ENCODE results near the gene TP53BP2. TPM values are rescaled to one million over a fixed set of nuclear protein-coding genes. Genes with fewer than 3 reads are reported as not detected.
"Not testable (repeated sequence)": the region's sequence is repeated elsewhere in the genome, so short reads cannot be mapped to it uniquely, and the experiment has no call there.

Gene TP53BP2
- total RNA-seq, 1 donor from 2014 or later = 22.1 TPM

DNA sequence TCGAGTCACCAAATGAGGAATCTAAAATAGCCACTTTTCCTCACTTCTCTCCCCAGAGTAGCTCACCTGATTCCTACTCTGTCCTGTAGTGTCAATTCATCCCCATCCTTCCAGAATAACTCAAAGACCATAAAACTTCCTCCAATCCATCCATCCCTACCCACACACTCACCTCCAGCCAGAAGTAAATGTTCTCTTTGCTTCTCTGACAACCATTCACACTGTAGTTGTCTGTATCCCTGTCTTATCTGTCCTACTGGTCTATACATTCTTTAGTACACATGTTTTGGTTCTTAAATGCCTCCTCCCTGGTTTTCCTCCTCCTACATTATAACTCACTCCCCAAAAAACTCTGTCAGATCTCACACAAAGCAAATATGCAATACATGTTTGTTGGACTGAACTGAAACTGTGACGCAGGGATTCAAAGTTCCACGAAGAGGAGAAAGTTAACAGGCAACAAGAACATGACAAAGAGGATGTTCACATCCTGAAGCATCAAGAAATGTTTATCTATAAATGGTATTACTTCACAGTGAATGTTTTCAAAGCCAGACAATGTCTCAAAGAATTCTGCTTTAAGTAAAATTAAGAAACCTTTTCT is 11.0 kb downstream of the TP53BP2 start:
- intact Hi-C loops (cut with micrococcal nuclease) = no loop called here

DNA sequence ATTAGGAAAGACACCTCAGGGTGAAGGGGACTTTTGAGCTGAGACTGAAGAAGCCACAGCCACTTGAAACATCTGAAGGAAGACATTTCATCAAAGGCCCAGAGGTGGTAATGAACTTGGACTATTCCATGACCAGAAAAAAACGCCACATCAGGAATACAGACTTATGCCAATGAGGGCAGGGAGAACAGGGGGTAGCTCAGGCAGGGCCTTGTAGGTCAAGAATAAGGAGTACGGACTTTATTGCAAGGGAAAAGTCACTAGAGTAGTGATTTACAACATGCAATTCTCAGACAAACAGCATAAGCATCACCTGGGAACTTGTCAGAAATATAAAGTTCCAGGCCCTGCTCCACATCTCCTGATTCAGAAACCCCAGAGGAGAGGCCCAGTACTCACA is 11.8 kb downstream of the TP53BP2 start:
- ATAC-seq = no peak
- DNase-seq = no peak
- intact Hi-C loops (cut with micrococcal nuclease) = no loop called here

More for the DNA sequence above, 11.0 kb downstream of the TP53BP2 start:
- ATAC-seq (no peak), DNase-seq (no peak)

- ATAC-seq = peak; percentile 87
- DNase-seq = no peak
- intact Hi-C loops (cut with micrococcal nuclease) = no loop called here
Measured at GRCh38 chr1:223832637-223832943, 13.2 kb downstream of the TP53BP2 start.

- intact Hi-C loops (cut with micrococcal nuclease) = no loop called here
- DNase-seq (no peak), ATAC-seq (peak; percentile 6)
Measured at GRCh38 chr1:223831755-223832636, 13.8 kb downstream of the TP53BP2 start.

- intact Hi-C loops (cut with micrococcal nuclease) = no loop called here
- ATAC-seq = no peak
- no peak for DNase-seq
Measured at GRCh38 chr1:223829678-223830077, 16.1 kb downstream of the TP53BP2 start.

DNA sequence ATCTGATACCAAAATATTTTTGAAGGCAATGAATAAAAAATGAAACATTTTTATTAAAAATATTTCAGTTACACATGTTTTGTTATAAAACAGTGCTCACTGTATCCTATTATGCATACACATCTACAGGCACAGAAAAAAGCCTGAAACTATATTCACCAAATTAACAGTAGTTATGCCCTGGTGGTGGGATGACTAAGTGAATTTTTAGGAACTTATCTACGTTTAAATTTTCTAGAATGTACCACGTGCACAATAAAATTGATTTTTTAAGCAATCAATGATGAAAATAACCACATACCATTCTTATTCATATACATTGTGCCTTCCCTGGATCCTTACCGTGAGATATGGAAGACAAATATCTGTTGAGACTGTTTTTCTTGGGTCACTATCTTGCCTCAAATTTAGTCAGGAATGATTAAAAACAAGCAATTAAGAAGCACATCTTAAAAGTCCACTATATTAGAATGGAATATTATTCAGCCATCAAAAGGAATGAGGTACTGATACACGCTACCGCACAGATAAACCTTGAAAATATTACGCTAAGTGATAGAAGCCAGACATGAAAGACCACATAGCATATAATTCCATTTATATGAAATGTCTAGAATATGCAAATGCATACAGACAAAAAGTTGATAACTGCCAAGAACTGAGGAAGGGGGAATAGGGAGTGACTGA is 17.4 kb downstream of the TP53BP2 start:
- ATAC-seq = no peak
- no peak for DNase-seq
- intact Hi-C loops (cut with micrococcal nuclease) = no loop called here

- ATAC-seq (peak; percentile 60), DNase-seq (no peak)
- intact Hi-C loops (cut with micrococcal nuclease) = no loop called here
Measured at GRCh38 chr1:223827193-223827663, 18.5 kb downstream of the TP53BP2 start.

DNA sequence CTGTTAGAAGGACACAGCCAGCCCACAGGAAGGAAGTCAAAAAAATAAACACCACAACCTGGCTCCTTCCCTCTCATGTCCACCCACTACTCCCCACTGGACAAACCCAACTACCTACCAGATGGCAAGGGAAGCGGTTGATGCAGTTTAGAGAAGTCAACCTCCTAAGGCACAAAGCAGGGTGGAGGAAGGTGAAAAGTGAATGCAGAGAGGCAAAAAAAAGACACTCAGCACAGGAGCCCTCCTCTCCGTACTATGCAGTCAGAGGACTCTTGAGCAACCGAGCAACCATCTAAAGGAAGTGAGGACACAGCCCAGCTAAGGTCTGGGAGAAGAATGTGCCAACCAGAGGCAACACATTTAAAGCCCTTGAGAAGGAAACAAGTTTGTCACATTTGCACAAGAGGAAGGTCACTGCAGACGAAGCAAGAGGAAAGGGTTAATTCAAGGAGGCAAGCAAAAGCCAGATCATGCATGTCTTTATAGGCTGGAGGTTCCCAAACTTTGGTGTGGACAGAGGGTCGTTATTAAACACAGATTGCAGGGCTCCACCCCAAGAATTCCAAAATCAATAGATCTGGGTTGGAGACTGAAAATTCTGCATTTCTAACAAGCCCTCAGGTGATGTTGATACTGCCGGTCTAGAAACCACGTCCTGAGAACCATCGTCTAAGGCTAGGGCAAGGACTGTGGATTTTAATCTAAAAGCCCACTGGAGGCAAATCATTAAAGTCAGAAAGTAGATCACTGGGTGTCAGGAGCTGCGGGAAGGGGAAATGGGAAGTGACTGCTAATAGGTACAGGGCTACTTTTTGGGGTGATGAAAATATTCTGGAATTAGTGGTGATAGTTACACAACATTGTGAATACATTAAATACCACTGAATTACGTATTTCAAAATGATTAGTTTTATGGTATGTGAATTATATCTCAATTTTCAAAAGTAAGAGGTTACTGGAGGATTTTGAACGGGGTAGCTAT is 19.7 kb downstream of the TP53BP2 start:
- ATAC-seq = peak; percentile 41
- intact Hi-C loops (cut with micrococcal nuclease) = no loop called here
- DNase-seq = no peak

DNA sequence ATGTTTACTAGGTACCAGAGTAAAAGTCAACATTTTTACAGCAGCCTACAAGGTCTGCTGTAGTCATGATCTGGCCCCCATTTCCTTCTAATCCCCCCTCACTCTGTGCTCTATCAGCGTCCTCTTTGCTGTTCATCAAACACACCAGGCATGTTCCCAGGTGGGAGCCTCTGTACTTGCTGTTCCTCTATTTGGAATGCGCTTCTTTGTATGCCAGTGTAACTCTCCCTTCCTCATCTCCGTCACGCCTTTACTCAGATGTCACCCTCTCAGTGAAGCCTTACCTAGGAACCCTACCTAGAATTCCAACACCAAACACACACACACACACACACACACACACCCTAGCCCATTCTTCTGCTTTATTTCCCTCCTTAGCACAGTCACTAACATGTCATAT is 21.0 kb downstream of the TP53BP2 start:
- DNase-seq (no peak), ATAC-seq (no peak)
- intact Hi-C loops (cut with micrococcal nuclease) = no loop called here

GRCh38 chr1:223824287-223824686 is 21.5 kb downstream of the TP53BP2 start:
- ATAC-seq = no peak
- DNase-seq = no peak
- intact Hi-C loops (cut with micrococcal nuclease) = no loop called here

DNA sequence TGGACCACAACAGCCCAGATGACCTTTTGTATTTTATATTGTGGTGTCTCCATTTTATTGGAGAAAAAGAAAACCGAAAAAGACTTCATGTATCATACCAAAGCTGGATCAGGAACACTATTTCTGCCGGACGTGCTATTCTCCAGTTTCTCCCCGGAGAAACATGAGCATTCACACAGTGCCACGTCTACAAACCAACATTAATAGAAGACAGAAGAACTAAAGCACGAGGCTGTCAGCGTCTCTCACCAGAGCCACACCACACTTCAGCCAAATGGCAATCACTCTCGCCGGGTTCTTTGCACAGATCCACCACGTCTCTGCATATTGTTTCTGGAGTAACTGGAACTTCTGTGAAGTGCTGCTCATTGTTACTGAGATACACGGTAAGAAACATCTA is 24.8 kb downstream of the TP53BP2 start:
- ATAC-seq (peak; percentile 25), DNase-seq (no peak)
- intact Hi-C loops (cut with micrococcal nuclease) = no loop called here

GRCh38 chr1:223820515-223820858 is 25.3 kb downstream of the TP53BP2 start:
- no peak for DNase-seq
- peak; percentile 42 for ATAC-seq
- intact Hi-C loops (cut with micrococcal nuclease) = no loop called here

DNA sequence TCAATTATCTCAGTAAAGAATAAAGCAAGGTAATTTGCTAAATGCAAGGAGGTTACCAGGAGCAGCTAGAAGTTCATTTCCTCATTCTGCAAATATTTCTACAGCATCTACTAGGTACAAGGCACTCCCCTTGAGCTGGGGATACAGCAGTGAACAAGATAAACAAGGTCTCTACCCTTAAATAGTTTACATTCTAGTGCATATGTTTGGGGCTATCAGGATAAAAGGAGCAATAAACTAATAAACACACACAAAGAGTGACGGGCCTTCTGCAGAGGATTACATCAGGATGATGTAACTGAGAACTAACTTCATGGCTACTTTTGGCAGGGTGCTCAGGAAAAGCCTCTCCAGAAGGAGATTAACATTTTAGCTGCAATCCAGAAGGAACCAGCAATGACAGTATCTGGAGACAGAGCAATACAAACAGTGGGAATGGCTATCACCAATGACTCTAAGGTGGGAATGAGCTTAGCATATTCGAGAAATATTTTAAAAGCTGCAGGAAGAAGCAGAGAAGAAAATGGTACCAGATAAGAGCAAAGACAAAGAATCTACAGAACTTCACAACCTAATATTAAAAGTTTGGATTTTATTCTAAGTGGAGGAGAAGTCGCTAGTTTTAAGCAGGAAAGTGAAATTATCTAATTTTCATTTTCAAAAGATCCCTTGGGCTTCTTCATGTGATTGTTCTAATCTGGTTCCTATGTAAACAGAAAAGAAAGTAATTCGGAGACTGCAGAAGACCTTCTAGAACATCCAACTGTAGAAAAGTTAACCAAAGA is 25.8 kb downstream of the TP53BP2 start:
- no peak for DNase-seq
- peak; percentile 87 for ATAC-seq
- intact Hi-C loops (cut with micrococcal nuclease) = no loop called here

GRCh38 chr1:223817265-223817664 is 28.5 kb downstream of the TP53BP2 start:
- DNase-seq; intact Hi-C loops (cut with micrococcal nuclease); ATAC-seq: not testable (repeated sequence)

GRCh38 chr1:223815865-223816264 is 29.9 kb downstream of the TP53BP2 start:
- no peak for ATAC-seq
- intact Hi-C loops (cut with micrococcal nuclease) = no loop called here
- no peak for DNase-seq

DNA sequence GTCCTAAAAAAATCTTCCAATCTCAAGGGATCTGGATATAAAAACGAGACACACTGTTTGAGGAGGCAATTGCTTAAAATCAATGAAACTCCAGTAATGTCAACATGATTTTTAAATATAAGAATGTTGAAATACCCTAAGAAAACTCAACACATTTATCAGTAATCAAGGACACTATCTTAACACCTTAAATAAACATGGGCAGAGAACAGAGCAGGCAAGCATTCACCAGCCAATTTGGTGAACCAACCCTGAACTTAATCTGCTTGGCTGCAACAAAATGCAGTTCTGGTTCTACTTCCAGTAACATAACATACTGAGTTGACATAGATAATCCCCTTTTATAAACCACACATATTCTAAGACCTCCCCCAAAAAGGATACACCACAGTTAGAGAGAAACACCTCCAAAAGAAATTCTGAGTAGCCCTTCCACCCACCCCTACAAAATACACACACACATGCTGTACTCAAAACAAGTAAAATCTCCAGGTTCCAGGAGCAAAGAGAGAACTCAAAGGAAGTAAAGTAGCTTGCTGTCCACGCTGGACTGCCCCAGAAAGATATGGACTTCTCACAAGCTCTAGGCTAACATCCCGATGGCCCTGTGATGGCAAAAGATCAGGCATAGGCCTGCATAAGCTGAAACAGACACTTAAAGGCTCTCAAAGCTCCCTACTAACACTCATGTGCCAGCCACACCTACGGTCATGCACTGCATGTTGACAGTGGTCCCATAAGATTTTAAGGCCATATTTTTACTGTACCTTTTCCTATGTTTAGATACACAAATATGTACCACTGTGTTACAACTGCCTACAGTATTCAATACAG is 30.5 kb downstream of the TP53BP2 start:
- intact Hi-C loops (cut with micrococcal nuclease) = no loop called here
- DNase-seq (no peak), ATAC-seq (peak; percentile 38)

DNA sequence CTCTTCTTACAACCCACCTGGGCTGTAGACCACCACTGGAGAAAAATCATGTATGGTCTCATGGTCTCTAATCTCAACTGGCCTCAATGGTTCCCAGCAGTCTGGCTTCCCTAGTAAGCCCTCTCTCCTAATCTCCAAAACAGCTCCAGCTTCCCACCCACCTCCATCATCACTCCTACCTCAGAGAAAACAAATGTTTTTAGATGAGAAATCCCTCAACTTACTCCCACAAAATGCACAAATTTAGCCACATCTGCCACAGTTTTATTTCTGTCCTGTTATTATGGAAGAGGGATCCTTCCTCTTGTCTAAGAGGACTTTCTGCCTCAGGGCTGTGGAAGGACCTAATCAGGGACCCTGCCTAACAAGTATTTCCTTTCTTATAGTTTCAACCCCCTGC is 32.1 kb downstream of the TP53BP2 start:
- ATAC-seq = no peak
- intact Hi-C loops (cut with micrococcal nuclease) = no loop called here
- DNase-seq = no peak
